CD4-positive, alpha-beta T cell treated with Interleukin-2 at 100 ng/mL for 4 hours (primary cell): ENCODE results near the gene AP1B1.
"Not testable (repeated sequence)": the region's sequence is repeated elsewhere in the genome, so short reads cannot be mapped to it uniquely, and the experiment has no call there.

Experiments used
- DNase-seq: peaks from one replicate; pipeline ENCODE4 v3.0.0-alpha.2; 2020; ENCODE audit warnings: low spot score

Gene AP1B1

DNA sequence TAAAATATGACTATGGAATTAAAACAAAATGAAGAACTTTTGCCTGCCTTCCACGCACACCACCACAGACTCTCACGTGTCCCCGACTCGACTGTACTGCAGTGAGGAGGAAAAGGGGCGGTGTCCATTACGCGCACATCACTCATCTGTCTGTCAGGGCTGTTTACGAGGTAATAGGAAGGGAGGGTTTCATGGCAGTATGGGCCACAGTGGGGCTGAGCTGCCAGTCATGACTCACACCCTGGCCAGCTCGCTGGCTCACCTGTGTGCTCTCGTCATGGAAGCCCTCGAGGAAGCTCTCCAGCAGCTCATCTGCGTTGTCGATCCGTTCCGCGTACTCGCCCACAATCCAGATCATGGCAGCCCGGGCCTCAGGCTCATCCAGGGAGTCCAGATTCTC, 39.4 kb downstream of the AP1B1 start:
- DNase-seq = no peak

- no peak for DNase-seq
Measured at GRCh38 chr22:29348041-29348440, 40.3 kb downstream of the AP1B1 start.

DNA sequence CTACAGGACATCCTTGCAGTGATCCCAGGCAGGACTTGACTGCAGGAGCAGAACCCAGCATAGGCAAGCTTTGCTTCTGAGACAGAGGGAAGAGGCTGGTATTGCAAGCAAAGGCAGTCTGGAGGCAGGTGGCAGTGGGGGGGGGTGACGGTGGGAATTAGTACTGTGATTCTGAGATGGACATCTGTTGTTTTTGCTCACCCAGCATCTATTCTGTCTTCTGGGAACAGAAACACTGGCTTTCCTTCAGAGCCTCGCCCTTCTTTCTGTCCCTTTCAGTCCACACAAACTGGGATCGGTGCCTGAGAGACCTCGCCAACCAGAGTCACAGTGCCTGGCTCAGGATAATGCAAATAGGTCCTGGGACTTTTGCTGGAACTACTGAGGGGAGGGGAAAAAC, 41.7 kb downstream of the AP1B1 start:
- DNase-seq = no peak

DNA sequence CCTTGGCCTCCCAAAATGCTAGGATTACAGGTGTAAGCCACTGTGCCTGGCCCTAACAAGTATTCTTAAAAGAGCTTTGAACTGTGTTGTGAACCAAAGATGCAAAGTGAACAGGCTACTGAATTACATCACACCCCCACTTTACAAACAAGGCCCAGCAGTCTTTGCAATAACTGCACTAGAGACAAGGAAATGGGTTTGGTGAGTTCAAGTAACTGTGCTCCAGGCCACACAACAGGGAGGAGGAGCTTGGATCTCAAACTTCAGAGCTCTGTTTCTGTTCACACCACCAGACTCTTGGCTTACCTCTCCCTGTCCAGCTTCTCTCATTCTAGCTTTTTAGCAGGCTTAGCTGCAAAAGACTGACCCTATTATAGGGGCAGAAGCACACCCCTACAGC, 42.4 kb downstream of the AP1B1 start:
- DNase-seq = no peak

- DNase-seq = not testable (repeated sequence)
Measured at GRCh38 chr22:29344889-29345288, 43.5 kb downstream of the AP1B1 start.

GRCh38 chr22:29344137-29344536, 44.2 kb downstream of the AP1B1 start:
- no peak for DNase-seq

GRCh38 chr22:29343313-29343805, 45.0 kb downstream of the AP1B1 start:
- no peak for DNase-seq

DNA sequence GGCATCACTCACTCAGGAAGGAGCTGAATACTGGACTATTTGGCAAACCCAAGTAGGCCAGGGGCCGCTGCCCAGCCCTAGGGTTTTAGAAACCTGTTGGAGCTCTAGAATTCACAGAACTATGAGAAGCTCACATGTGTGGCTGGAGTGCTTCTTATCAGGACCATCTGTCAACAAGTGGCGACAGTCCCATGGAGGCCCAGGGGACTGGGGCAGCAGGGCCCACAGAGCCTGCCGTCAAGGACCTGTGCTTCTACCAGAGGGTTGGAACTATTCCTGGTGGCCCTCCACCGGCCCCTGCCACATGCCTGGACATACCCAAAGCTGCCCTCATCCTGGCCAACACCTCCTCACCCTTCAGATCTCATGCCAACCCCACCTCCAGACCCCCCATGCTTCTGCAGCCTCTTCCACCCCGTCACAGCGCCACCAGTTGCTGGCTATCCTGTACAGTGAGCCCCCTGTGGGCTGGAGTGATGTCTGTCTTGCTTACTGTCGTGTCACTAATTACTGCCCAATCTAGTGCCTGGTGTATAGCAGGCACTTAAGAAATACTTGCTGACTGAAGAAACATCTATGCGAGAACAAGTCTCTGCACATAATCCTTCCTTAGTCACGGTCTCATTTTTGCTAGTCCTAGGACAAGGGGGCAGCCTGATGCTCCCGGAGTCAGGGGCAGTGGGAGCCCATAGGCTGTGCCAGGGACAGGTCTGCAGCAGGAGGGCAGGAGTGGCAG, 45.6 kb downstream of the AP1B1 start:
- DNase-seq = no peak

GRCh38 chr22:29342177-29342576, 46.2 kb downstream of the AP1B1 start:
- DNase-seq = no peak

GRCh38 chr22:29341849-29342127, 46.6 kb downstream of the AP1B1 start:
- no peak for DNase-seq

DNA sequence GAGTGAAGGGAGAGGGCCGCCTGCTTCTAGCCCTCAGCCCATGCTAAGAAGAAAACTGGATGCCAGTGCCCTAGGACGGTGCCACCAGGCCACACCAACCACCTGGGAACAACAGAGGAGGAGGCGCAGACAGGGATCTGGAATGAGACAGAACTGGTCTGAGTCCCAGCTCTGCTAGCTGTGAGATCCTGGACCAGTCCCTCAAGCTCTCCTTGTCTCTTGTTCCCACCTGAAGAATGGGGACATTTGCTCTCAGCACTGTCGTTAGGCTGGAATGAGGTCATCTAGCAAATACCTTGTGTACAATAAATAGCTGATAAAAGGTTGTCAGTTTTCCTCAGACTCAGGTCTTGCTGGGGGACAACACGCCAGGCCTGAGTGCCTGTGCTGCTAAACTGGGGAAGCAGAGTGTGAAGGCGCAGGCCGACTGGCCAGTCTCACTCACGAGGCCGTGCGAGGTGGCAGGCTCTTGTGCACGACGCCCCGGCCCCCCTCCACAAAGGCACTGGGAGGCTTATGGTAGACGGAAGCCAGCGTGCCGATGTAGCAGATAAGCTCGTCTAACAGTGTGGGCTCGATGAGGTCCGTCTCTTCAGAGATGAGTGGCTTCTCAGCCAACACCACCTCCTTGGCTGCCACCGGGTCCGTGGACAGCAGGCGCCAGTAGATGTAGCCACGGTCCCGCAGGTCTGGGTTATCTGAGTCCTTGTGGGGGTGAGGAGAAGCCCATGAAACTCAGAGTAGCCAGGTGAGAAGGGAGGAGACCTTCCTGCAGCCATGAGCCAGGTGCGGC, 47.1 kb downstream of the AP1B1 start:
- no peak for DNase-seq

GRCh38 chr22:29340566-29340965, 47.8 kb downstream of the AP1B1 start:
- DNase-seq = no peak

- DNase-seq = no peak
Measured at GRCh38 chr22:29339381-29340235, 48.8 kb downstream of the AP1B1 start.

DNA sequence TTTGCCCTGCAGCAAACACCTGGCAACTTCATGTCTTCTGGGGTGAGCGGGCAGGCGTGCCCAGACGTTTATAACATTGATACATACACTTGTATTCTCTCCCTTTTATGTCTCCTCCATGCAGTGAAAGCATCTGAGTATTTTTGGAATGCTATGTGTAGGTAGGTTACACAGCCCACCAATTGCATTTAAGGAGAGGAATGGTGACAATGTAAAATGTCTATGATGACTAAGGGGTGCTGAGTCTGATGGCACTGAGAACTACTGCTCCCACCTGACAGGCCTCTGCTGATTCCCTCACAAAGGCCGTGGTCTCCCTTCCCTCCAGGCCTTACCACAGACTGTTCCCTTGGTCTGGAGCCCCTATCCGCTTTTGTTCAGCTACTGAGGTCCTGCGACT, 50.0 kb downstream of the AP1B1 start:
- DNase-seq = no peak

DNA sequence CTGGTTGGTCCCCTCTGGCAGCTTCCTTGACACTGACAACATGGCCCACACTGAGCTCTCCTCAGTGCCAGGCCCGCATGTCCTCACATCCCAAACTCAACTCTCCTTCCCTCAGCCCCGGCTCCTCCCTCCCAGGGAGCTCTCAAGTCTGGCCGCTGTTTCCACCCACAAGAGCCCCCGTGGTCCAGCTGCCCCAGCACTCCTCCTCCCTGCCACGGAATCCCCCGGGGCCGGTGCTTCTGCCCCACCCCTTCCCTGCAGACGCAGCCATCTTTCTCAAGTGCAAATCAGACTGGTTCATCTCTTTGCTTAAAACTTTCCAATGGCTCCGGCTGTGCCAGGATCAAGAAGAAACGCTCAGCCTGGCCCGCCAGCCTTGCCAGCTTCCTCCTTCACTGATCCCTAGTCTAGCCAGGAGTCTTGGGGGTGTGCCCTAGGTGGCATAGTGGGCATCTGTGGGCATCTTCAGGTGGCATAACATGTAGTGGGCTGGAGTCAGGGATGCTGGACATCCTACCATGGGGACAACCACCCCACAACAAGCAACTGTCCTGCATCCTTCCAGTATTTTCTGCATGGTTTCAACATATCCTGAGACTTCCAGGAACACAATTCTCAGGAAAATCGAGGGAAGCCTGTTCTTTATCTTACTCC, 50.6 kb downstream of the AP1B1 start:
- no peak for DNase-seq

- DNase-seq = no peak
Measured at GRCh38 chr22:29336751-29337490, 51.4 kb downstream of the AP1B1 start.

- DNase-seq = no peak
Measured at GRCh38 chr22:29335656-29336055, 52.7 kb downstream of the AP1B1 start.

- no peak for DNase-seq
Measured at GRCh38 chr22:29334696-29335344, 53.5 kb downstream of the AP1B1 start.

DNA sequence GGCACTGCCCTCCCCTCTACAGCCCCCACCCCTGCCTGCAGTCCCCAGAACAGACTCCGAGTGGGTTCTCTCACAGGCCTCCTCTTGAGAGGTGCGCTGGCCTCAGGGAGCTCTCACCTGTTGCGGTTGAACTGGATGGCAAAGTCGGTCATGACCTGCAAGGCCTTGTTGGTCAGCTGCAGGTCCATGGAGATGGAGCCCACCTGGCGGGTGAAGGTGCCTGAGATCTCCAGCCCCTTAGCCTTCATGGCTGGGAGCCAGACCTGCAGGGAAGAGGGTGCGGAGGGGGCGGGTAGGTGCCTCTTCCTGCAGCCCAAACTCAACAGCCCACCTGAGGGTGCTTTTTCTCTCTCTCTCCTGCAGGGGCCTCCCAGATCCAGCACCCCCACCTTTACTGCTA, 54.2 kb downstream of the AP1B1 start:
- no peak for DNase-seq

DNA sequence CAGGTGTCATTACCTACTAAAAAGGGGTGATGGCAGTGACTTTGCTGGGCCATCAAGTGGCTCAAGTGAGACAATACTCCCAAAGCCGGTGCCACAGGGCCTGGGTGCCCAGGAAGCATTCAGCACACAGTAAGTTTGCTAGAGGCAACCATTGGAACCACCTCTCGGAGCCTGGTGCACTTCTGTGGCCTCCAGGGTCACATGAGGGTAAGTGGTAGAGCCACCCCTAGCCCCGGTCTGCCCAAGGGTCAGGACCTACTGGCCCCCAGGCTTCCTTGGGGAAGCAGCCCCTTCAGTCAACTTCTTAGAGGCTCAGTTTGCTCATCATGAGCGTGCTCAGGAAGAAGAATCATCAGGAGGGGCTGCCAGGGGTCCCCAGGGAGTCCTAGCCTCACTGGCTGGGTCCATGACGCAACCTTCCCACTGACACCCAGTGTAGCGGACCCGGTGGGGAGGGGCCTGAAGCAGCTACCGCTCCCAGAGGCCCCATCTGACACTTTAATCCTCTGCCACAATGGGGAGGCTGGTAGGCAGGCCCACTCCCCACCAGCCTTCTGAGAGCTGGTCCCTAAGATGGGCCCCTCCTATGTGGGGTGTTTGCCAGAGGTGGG, 55.4 kb downstream of the AP1B1 start:
- no peak for DNase-seq
